D341Med (cell line): Measurements from ENCODE around the gene PRKAG2.
"Not testable (repeated sequence)": the region's sequence is repeated elsewhere in the genome, so short reads cannot be mapped to it uniquely, and the experiment has no call there.

Source experiments
- DNase-seq: peaks from one replicate; pipeline ENCODE4 v3.0.0; 2012; ENCODE audit warnings: low spot score

Gene PRKAG2

GRCh38 chr7:151784853-151785680, 91.8 kb downstream of the PRKAG2 start:
- DNase-seq, result no peak

- DNase-seq, result no peak
Observed at GRCh38 chr7:151783958-151784575, 92.8 kb downstream of the PRKAG2 start.

- peak; percentile 91 for DNase-seq
Observed at GRCh38 chr7:151782598-151783448, 94.1 kb downstream of the PRKAG2 start.

GRCh38 chr7:151782256-151782597, 94.7 kb downstream of the PRKAG2 start:
- DNase-seq, result not testable (repeated sequence)

GRCh38 chr7:151781161-151781845, 95.6 kb downstream of the PRKAG2 start:
- no peak for DNase-seq

GRCh38 chr7:151780631-151781030, 96.3 kb downstream of the PRKAG2 start:
- DNase-seq, result no peak

GRCh38 chr7:151779678-151780077, 97.2 kb downstream of the PRKAG2 start:
- no peak for DNase-seq

GRCh38 chr7:151779255-151779654, 97.7 kb downstream of the PRKAG2 start:
- DNase-seq, result no peak

- DNase-seq, result no peak
Observed at GRCh38 chr7:151777908-151778670, 98.8 kb downstream of the PRKAG2 start.

- no peak for DNase-seq
Observed at GRCh38 chr7:151777495-151777880, 99.4 kb downstream of the PRKAG2 start.

GRCh38 chr7:151776876-151777494, 99.9 kb downstream of the PRKAG2 start:
- no peak for DNase-seq

GRCh38 chr7:151776446-151776845, 100.5 kb downstream of the PRKAG2 start:
- DNase-seq, result no peak

GRCh38 chr7:151775547-151776443, 101.1 kb downstream of the PRKAG2 start:
- DNase-seq, result no peak

GRCh38 chr7:151774951-151775350, 102.0 kb downstream of the PRKAG2 start:
- no peak for DNase-seq

GRCh38 chr7:151773797-151774196, 103.1 kb downstream of the PRKAG2 start:
- DNase-seq, result no peak

GRCh38 chr7:151770232-151770631, 106.7 kb downstream of the PRKAG2 start:
- no peak for DNase-seq

GRCh38 chr7:151769188-151769821, 107.6 kb downstream of the PRKAG2 start:
- DNase-seq, result no peak

GRCh38 chr7:151768805-151769187, 108.1 kb downstream of the PRKAG2 start:
- no peak for DNase-seq

GRCh38 chr7:151767557-151767956, 109.4 kb downstream of the PRKAG2 start:
- DNase-seq, result no peak
